WTC11 (cell line): ENCODE results near the gene ADAT3. TPM values are rescaled to one million over a fixed set of nuclear protein-coding genes. Genes with fewer than 3 reads are reported as not detected.

Experiments used
- CBFB ChIP-seq: sonication (generic); formaldehyde crosslinking; IDR thresholded peaks from 2 replicates; pipeline ENCODE4 v1.8.1; 2022; ENCODE audit warnings: mild to moderate bottlenecking, low read depth, missing genetic modification reagents
- CREB1 ChIP-seq: sonication (generic); formaldehyde crosslinking; IDR thresholded peaks from 2 replicates; pipeline ENCODE4 v1.8.0; 2023; ENCODE audit warnings: mild to moderate bottlenecking, missing genetic modification reagents
- CTCF ChIP-seq: fragments of 200-600 bp; IDR thresholded peaks from 2 replicates; pipeline ENCODE4 v1.8.0; 2022; ENCODE audit warnings: antibody characterized with exemption
- ELF4 ChIP-seq: sonication (generic); formaldehyde crosslinking; IDR thresholded peaks from 2 replicates; pipeline ENCODE4 v1.8.1; 2022; ENCODE audit warnings: low read depth, mild to moderate bottlenecking, moderate library complexity, missing genetic modification reagents
- EMX1 ChIP-seq: fragments of 250-450 bp; sonication (Bioruptor Pico); IDR thresholded peaks from 2 replicates; pipeline ENCODE4 v1.8.0; 2021; ENCODE audit warnings: mild to moderate bottlenecking
- ESRRA ChIP-seq: sonication (generic); formaldehyde crosslinking; IDR thresholded peaks from 2 replicates; pipeline ENCODE4 v1.8.1; 2022; ENCODE audit warnings: mild to moderate bottlenecking, missing genetic modification reagents, borderline replicate concordance
- FOXJ3 ChIP-seq: sonication (generic); formaldehyde crosslinking; IDR thresholded peaks from 2 replicates; pipeline ENCODE4 v1.9.0; 2021; ENCODE audit warnings: missing genetic modification reagents, mild to moderate bottlenecking, borderline replicate concordance
- FOXP4 ChIP-seq: sonication (generic); formaldehyde crosslinking; IDR thresholded peaks from 2 replicates; pipeline ENCODE4 v1.8.0; 2022; ENCODE audit warnings: mild to moderate bottlenecking, missing genetic modification reagents
- HMGA2 ChIP-seq: fragments of 250-450 bp; sonication (Bioruptor Pico); IDR thresholded peaks from 2 replicates; pipeline ENCODE4 v1.4.0; 2021; ENCODE audit warnings: mild to moderate bottlenecking, moderate library complexity
- MAX ChIP-seq: sonication (generic); formaldehyde crosslinking; IDR thresholded peaks from 2 replicates; pipeline ENCODE4 v1.8.0; 2022; ENCODE audit warnings: mild to moderate bottlenecking, missing genetic modification reagents
- MYBL2 ChIP-seq: sonication (generic); formaldehyde crosslinking; IDR thresholded peaks from 2 replicates; pipeline ENCODE4 v1.8.1; 2023; ENCODE audit warnings: mild to moderate bottlenecking, moderate library complexity, missing genetic modification reagents
- NFE2L1 ChIP-seq: sonication (generic); formaldehyde crosslinking; IDR thresholded peaks from 2 replicates; pipeline ENCODE4 v1.8.1; 2023; ENCODE audit warnings: missing genetic modification reagents
- NFYB ChIP-seq: sonication (generic); formaldehyde crosslinking; conservative IDR thresholded peaks from 2 replicates; pipeline ENCODE4 v1.8.0; 2022; ENCODE audit warnings: low read depth, missing genetic modification reagents
- NR3C1 ChIP-seq: sonication (generic); formaldehyde crosslinking; conservative IDR thresholded peaks from 2 replicates; pipeline ENCODE4 v1.8.1; 2023; ENCODE audit warnings: low read depth, mild to moderate bottlenecking, missing genetic modification reagents
- PREB ChIP-seq: sonication (generic); formaldehyde crosslinking; IDR thresholded peaks from 2 replicates; pipeline ENCODE4 v1.8.1; 2022; ENCODE audit warnings: mild to moderate bottlenecking, missing genetic modification reagents, moderate library complexity, borderline replicate concordance
- RELA ChIP-seq: sonication (generic); formaldehyde crosslinking; IDR thresholded peaks from 2 replicates; pipeline ENCODE4 v1.8.1; 2022; ENCODE audit warnings: missing genetic modification reagents, mild to moderate bottlenecking, borderline replicate concordance
- SOX15 ChIP-seq: fragments of 250-450 bp; sonication (Bioruptor Pico); IDR thresholded peaks from 2 replicates; pipeline ENCODE4 v1.9.0; 2021; ENCODE audit warnings: mild to moderate bottlenecking
- SP1 ChIP-seq: sonication (generic); formaldehyde crosslinking; conservative IDR thresholded peaks from 2 replicates; pipeline ENCODE4 v1.8.1; 2022; ENCODE audit warnings: missing genetic modification reagents
- TCF7 ChIP-seq: sonication (generic); formaldehyde crosslinking; IDR thresholded peaks from 2 replicates; pipeline ENCODE4 v1.8.0; 2022; ENCODE audit warnings: mild to moderate bottlenecking, low read depth, missing genetic modification reagents, moderate library complexity
- TEAD1 ChIP-seq: sonication (generic); formaldehyde crosslinking; IDR thresholded peaks from 2 replicates; pipeline ENCODE4 v1.8.0; 2022; ENCODE audit warnings: mild to moderate bottlenecking, missing genetic modification reagents
- TP53 ChIP-seq: sonication (generic); formaldehyde crosslinking; IDR thresholded peaks from 2 replicates; pipeline ENCODE4 v1.8.1; 2023; ENCODE audit warnings: mild to moderate bottlenecking, missing genetic modification reagents
- ZNF512 ChIP-seq: sonication (generic); formaldehyde crosslinking; IDR thresholded peaks from 2 replicates; pipeline ENCODE4 v1.8.1; 2022; ENCODE audit warnings: missing genetic modification reagents, borderline replicate concordance
- ZSCAN18 ChIP-seq: fragments of 250-450 bp; sonication (Bioruptor Pico); IDR thresholded peaks from 2 replicates; pipeline ENCODE4 v2.1.2; 2022; ENCODE audit warnings: mild to moderate bottlenecking, moderate library complexity
- total RNA-seq: library from RNA; stranded (reverse); gene quantifications from 3 replicates; pipeline ENCODE4 v1.2.3, GENCODE V29; 2021
- TF ChIP-seq, protein P1 (sequence below): sonication (generic); formaldehyde crosslinking; IDR thresholded peaks from 2 replicates; pipeline ENCODE4 v1.8.1; 2023; ENCODE audit warnings: mild to moderate bottlenecking, moderate library complexity, missing genetic modification reagents
- TF ChIP-seq, protein P2 (sequence below): sonication (generic); formaldehyde crosslinking; IDR thresholded peaks from 2 replicates; pipeline ENCODE4 v1.8.1; 2023; ENCODE audit warnings: mild to moderate bottlenecking, missing genetic modification reagents, moderate library complexity
- TF ChIP-seq, protein P3 (sequence below): sonication (generic); formaldehyde crosslinking; IDR thresholded peaks from 2 replicates; pipeline ENCODE4 v1.8.0; 2022; ENCODE audit warnings: mild to moderate bottlenecking, missing genetic modification reagents

ADAT3 gene
- total RNA-seq, 1 experiment from 2014 or later, result 20.3 TPM

GRCh38 chr19:1905110-1905862 is at the start of gene ADAT3, which contains the start of gene SCAMP4 (continued):
- TF ChIP-seq CTCF (no peak), CREB1 (CRISPR knock-in tag) (no peak), MYBL2 (CRISPR knock-in tag) (0 out of 2 replicates have a peak, but pooled peaks have one; percentile 69), ZNF512 (CRISPR knock-in tag) (no peak), SOX15 (CRISPR knock-in tag) (no peak), NFYB (CRISPR knock-in tag) (no peak), FOXP4 (CRISPR knock-in tag) (peak; percentile 68; the same call in 1 of the 2 replicates), TEAD1 (CRISPR knock-in tag) (peak; percentile 90), PREB (CRISPR knock-in tag) (no peak), TCF7 (CRISPR knock-in tag) (0 out of 2 replicates have a peak, but pooled peaks have one; percentile 35), HMGA2 (no peak), SP1 (peak; percentile 99), RELA (CRISPR knock-in tag) (no peak), ESRRA (CRISPR knock-in tag) (no peak), ZSCAN18 (CRISPR knock-in tag) (no peak), FOXJ3 (CRISPR knock-in tag) (no peak), ELF4 (no peak), MAX (peak; percentile 63; the same call in 1 of the 2 replicates), EMX1 (CRISPR knock-in tag) (no peak; the same call in 1 of the 2 replicates), TP53 (CRISPR knock-in tag) (no peak), CBFB (CRISPR knock-in tag) (no peak), NR3C1 (no peak), NFE2L1 (CRISPR knock-in tag) (peak; percentile 90; the same call in 1 of the 2 replicates)
- TF ChIP-seq, protein P1, sequence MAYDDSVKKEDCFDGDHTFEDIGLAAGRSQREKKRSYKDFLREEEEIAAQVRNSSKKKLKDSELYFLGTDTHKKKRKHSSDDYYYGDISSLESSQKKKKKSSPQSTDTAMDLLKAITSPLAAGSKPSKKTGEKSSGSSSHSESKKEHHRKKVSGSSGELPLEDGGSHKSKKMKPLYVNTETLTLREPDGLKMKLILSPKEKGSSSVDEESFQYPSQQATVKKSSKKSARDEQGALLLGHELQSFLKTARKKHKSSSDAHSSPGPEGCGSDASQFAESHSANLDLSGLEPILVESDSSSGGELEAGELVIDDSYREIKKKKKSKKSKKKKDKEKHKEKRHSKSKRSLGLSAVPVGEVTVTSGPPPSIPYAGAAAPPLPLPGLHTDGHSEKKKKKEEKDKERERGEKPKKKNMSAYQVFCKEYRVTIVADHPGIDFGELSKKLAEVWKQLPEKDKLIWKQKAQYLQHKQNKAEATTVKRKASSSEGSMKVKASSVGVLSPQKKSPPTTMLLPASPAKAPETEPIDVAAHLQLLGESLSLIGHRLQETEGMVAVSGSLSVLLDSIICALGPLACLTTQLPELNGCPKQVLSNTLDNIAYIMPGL (CRISPR knock-in tag), result 0 out of 2 replicates have a peak, but pooled peaks have one; percentile 44
- TF ChIP-seq, protein P2, sequence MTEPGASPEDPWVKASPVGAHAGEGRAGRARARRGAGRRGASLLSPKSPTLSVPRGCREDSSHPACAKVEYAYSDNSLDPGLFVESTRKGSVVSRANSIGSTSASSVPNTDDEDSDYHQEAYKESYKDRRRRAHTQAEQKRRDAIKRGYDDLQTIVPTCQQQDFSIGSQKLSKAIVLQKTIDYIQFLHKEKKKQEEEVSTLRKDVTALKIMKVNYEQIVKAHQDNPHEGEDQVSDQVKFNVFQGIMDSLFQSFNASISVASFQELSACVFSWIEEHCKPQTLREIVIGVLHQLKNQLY (CRISPR knock-in tag), result no peak
- TF ChIP-seq, protein P3, sequence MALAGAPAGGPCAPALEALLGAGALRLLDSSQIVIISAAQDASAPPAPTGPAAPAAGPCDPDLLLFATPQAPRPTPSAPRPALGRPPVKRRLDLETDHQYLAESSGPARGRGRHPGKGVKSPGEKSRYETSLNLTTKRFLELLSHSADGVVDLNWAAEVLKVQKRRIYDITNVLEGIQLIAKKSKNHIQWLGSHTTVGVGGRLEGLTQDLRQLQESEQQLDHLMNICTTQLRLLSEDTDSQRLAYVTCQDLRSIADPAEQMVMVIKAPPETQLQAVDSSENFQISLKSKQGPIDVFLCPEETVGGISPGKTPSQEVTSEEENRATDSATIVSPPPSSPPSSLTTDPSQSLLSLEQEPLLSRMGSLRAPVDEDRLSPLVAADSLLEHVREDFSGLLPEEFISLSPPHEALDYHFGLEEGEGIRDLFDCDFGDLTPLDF (CRISPR knock-in tag), result no peak
